HCT116 (cell line): Measurements from ENCODE around the gene PLEK. TPM values are rescaled to one million over a fixed set of nuclear protein-coding genes. Genes with fewer than 3 reads are reported as not detected.

Experiments
- ATAC-seq: fragments of 200-7000 bp; cut with Tn5 transposase; 2 replicates; pipeline ENCODE4 v1.9.1; 2020; ENCODE audit warnings: mild to moderate bottlenecking, moderate library complexity
- BruUV-seq: library from RNA; stranded (reverse); fragments of 400-500 nt; replicated peaks from 2 replicates; lab custom pipeline; 2021; lab: Mats Ljungman, UMichigan
- CTCF ChIA-PET: fragments of 300-600 bp; sonication (Branson Sonifier 250); formaldehyde crosslinking; loops from one replicate; lab custom pipeline; 2021; ENCODE audit warnings: antibody characterized with exemption; lab: Charles Lee
- POLR2A ChIA-PET: fragments of 300-600, 350-600 bp; sonication (Branson Sonifier 250); formaldehyde crosslinking; loops from one replicate; lab custom pipeline; 2021; ENCODE audit warnings: antibody characterized with exemption; lab: Charles Lee
- RAD21 ChIA-PET, 2 experiments: fragments of 300-600 bp; sonication (Branson Sonifier 250); formaldehyde crosslinking; loops; one replicate each; lab custom pipeline; 2023; ENCODE audit warnings: low total read pairs in 2 of 2; ENCODE audit not compliant: uncharacterized antibody in 2 of 2, unreplicated experiment in 2 of 2, low non-redundant PET in 1 of 2; lab: Charles Lee
- DNase-seq: peaks from one replicate; pipeline ENCODE4 v3.0.0-alpha.2; 2010; ENCODE audit warnings: low read depth, low spot score
- H2AFZ ChIP-seq: fragments of 200-600 bp; shearing (Covaris generic), sonication (generic); 2 replicates; pipeline ENCODE4 v1.6.1; 2017; ENCODE audit warnings: low read depth, mixed run types, mixed read lengths, antibody characterized with exemption, low read length; ENCODE audit not compliant: poor library complexity, severe bottlenecking
- H3K27ac ChIP-seq: 2 replicates; pipeline ENCODE4 v1.5.1; 2012; ENCODE audit warnings: low read depth, low read length
- H3K27me3 ChIP-seq: fragments of 200-600 bp; sonication (generic); 2 replicates; pipeline ENCODE4 v1.6.1; 2016; ENCODE audit warnings: mixed run types, low read length, mixed read lengths; ENCODE audit not compliant: insufficient read depth
- H3K36me3 ChIP-seq, 2 experiments: fragments of 200-500 bp in 1 of 2; fragments of 200-600 bp in 1 of 2; sonication (Bioruptor generic) in 1 of 2; sonication (generic) in 1 of 2; 2 replicates each; pipeline versions ENCODE4 v1.5.1 to v1.6.1; 2014 to 2016; ENCODE audit warnings: low read length in 2 of 2, inconsistent platforms in 1 of 2, mixed read lengths in 1 of 2, mixed run types in 1 of 2; ENCODE audit not compliant: insufficient read depth in 2 of 2, control insufficient read depth in 1 of 2
- H3K4me1 ChIP-seq, 2 experiments: fragments of 200-600 bp in 1 of 2; sonication (generic) in 1 of 2; 2 replicates each; pipeline versions ENCODE4 v1.5.1 to v1.6.1; 2012 to 2017; ENCODE audit warnings: low read length in 2 of 2, inconsistent platforms in 1 of 2, mild to moderate bottlenecking in 1 of 2, mixed read lengths in 1 of 2, mixed run types in 1 of 2, moderate library complexity in 1 of 2; ENCODE audit not compliant: insufficient read depth in 2 of 2, control insufficient read depth in 1 of 2
- H3K4me2 ChIP-seq: fragments of 200-600 bp; sonication (generic); 2 replicates; pipeline ENCODE4 v1.6.1; 2017; ENCODE audit warnings: mixed run types, low read length, mixed read lengths
- H3K4me3 ChIP-seq, 2 experiments: fragments of 200-600 bp in 1 of 2; sonication (generic) in 1 of 2; replicated peaks in 1 of 2; 2 replicates each; pipeline ENCODE4 v1.5.1; 2011 to 2016; ENCODE audit warnings: low read length in 2 of 2, control low read depth in 1 of 2, low read depth in 1 of 2, mild to moderate bottlenecking in 1 of 2, mixed read lengths in 1 of 2, mixed run types in 1 of 2
- H3K79me2 ChIP-seq: fragments of 200-600 bp; sonication (generic); 2 replicates; pipeline ENCODE4 v1.6.1; 2017; ENCODE audit warnings: mild to moderate bottlenecking, mixed run types, low read length, moderate library complexity, mixed read lengths; ENCODE audit not compliant: insufficient read depth
- H3K9ac ChIP-seq: fragments of 200-600 bp; sonication (generic); 2 replicates; pipeline ENCODE4 v1.6.1; 2016; ENCODE audit warnings: low read length, mixed read lengths
- H3K9me2 ChIP-seq: fragments of 200-600 bp; sonication (generic), shearing (Covaris generic); 2 replicates; pipeline ENCODE4 v1.6.1; 2017; ENCODE audit warnings: mixed run types, mild to moderate bottlenecking, moderate library complexity; ENCODE audit not compliant: insufficient read depth
- H3K9me3 ChIP-seq, 2 experiments: fragments of 200-500 bp in 1 of 2; fragments of 200-600 bp in 1 of 2; sonication (Bioruptor generic) in 1 of 2; sonication (generic) in 1 of 2; 2 replicates each; pipeline ENCODE4 v1.6.1; 2014 to 2017; ENCODE audit warnings: low read length in 2 of 2, mixed read lengths in 2 of 2, inconsistent platforms in 1 of 2, low read depth in 1 of 2, mild to moderate bottlenecking in 1 of 2, mixed run types in 1 of 2, moderate library complexity in 1 of 2; ENCODE audit not compliant: control insufficient read depth in 1 of 2, insufficient read depth in 1 of 2
- H4K20me1 ChIP-seq: fragments of 200-600 bp; sonication (generic), shearing (Covaris generic); 2 replicates; pipeline ENCODE4 v1.6.1; 2017; ENCODE audit warnings: mixed run types, mild to moderate bottlenecking, moderate library complexity; ENCODE audit not compliant: insufficient read depth
- CBX3 ChIP-seq: IDR thresholded peaks from 2 replicates; pipeline ENCODE4 v1.6.1; 2012; ENCODE audit warnings: low read depth
- CEBPB ChIP-seq: IDR thresholded peaks from 2 replicates; pipeline ENCODE4 v1.6.1; 2012; ENCODE audit warnings: low read depth
- ELF1 ChIP-seq: IDR thresholded peaks from 2 replicates; pipeline ENCODE4 v1.6.1; 2012; ENCODE audit warnings: low read depth, borderline replicate concordance
- EZH2 ChIP-seq: fragments of 200-600 bp; sonication (generic); IDR thresholded peaks from 2 replicates; pipeline ENCODE4 v1.6.1; 2017; ENCODE audit warnings: antibody characterized with exemption, mixed run types
- JUND ChIP-seq: IDR thresholded peaks from 2 replicates; pipeline ENCODE4 v1.6.1; 2012
- MAX ChIP-seq: IDR thresholded peaks from 2 replicates; pipeline ENCODE4 v1.6.1; 2012
- RAD21 ChIP-seq: IDR thresholded peaks from 2 replicates; pipeline ENCODE4 v1.6.1; 2012; ENCODE audit warnings: low read depth, mild to moderate bottlenecking
- SIN3A ChIP-seq: IDR thresholded peaks from 2 replicates; pipeline ENCODE4 v1.6.1; 2012; ENCODE audit warnings: low read depth
- SP1 ChIP-seq: IDR thresholded peaks from 2 replicates; pipeline ENCODE4 v1.6.1; 2012; ENCODE audit warnings: low read depth
- SRF ChIP-seq: IDR thresholded peaks from 2 replicates; pipeline ENCODE4 v1.6.1; 2012; ENCODE audit warnings: low read depth
- TCF7L2 ChIP-seq: IDR thresholded peaks from 2 replicates; pipeline ENCODE4 v1.7.0; 2011; ENCODE audit warnings: borderline replicate concordance, inconsistent platforms; ENCODE audit not compliant: insufficient read depth, insufficient read length; ENCODE audit errors: extremely low read depth
- YY1 ChIP-seq: IDR thresholded peaks from 2 replicates; pipeline ENCODE4 v1.6.1; 2011; ENCODE audit warnings: low read length, low read depth, moderate library complexity, mild to moderate bottlenecking; ENCODE audit not compliant: insufficient replicate concordance; ENCODE audit errors: extremely low read depth
- ZBTB33 ChIP-seq: IDR thresholded peaks from 2 replicates; pipeline ENCODE4 v1.6.1; 2011; ENCODE audit warnings: mild to moderate bottlenecking, low read length, moderate library complexity; ENCODE audit not compliant: insufficient replicate concordance; ENCODE audit errors: extremely low read depth
- ZNF274 ChIP-seq: fragments of 200-500 bp; sonication (Bioruptor generic); IDR thresholded peaks from 2 replicates; pipeline ENCODE4 v1.6.1; 2014; ENCODE audit warnings: mild to moderate bottlenecking, low read depth, low read length, inconsistent platforms
- intact Hi-C: fragments of 100-400 bp; cut with micrococcal nuclease; formaldehyde crosslinking; loops from 2 replicates; pipeline ENCODE4 v1.10.0; 2022
- total RNA-seq: library from RNA; stranded (reverse); gene quantifications from one replicate; pipeline ENCODE4 v1.2.1, GENCODE V29; 2021; ENCODE audit not compliant: unreplicated experiment

PLEK gene
- total RNA-seq, 1 experiment from 2014 or later: 0.22 TPM

GRCh38 chr2:68431316-68431972 is 66.4 kb downstream of the PLEK start:
- POLR2A ChIA-PET: no interaction called here
- Histone ChIP-seq H3K9ac (no peak overlapping the region), H3K9me2 (no peaks in the 10 kb centered on the region), H4K20me1 (no peaks in the 10 kb centered on the region), H3K79me2 (no peaks in the 10 kb centered on the region), H3K9me3 (no peaks in the 10 kb centered on the region), H3K27me3 (no peaks in the 10 kb centered on the region; the same call in 1 of the 2 replicates), H3K4me3 (no peak overlapping the region), H3K36me3 (no peaks in the 10 kb centered on the region), H3K4me2 (no peak overlapping the region), H3K4me1 (no peaks in the 10 kb centered on the region), H2AFZ (no peak overlapping the region), H3K27ac (no peak overlapping the region)
- ATAC-seq (no peak), DNase-seq (no peak)
- RAD21 ChIA-PET: no interaction called here
- CTCF ChIA-PET: interaction anchor here (1.3 kb wide), 1 partner anchor 10 kb away, joined by 7 read pairs; no protein-coding TSS in a partner anchor
- BruUV-seq: no TSS peak
- TF ChIP-seq ZNF274: no peak
- TF ChIP-seq SRF: no peak
- no peak for TF ChIP-seq RAD21
- no peak for TF ChIP-seq EZH2
- no peak for TF ChIP-seq SP1
- TF ChIP-seq MAX: no peak
- TF ChIP-seq CBX3: no peak
- no peak for TF ChIP-seq TCF7L2
- no peak for TF ChIP-seq ELF1
- no peak for TF ChIP-seq YY1
- no peak for TF ChIP-seq SIN3A
- TF ChIP-seq ZBTB33: no peak
- TF ChIP-seq CEBPB: no peak
- no peak for TF ChIP-seq JUND
- intact Hi-C loops: no loop called here
